GM19372 (cell line): ENCODE measurements around the gene KLC4.
"Not testable (repeated sequence)": the region's sequence is repeated elsewhere in the genome, so short reads cannot be mapped to it uniquely, and the experiment has no call there.

Experiments used
- ATAC-seq: cut with Tn5 transposase; IDR thresholded peaks from one replicate; pipeline ENCODE4 v1.9.1; 2021; ENCODE audit warnings: mild to moderate bottlenecking, low read depth, moderate library complexity; ENCODE audit not compliant: unreplicated experiment

KLC4 gene

DNA sequence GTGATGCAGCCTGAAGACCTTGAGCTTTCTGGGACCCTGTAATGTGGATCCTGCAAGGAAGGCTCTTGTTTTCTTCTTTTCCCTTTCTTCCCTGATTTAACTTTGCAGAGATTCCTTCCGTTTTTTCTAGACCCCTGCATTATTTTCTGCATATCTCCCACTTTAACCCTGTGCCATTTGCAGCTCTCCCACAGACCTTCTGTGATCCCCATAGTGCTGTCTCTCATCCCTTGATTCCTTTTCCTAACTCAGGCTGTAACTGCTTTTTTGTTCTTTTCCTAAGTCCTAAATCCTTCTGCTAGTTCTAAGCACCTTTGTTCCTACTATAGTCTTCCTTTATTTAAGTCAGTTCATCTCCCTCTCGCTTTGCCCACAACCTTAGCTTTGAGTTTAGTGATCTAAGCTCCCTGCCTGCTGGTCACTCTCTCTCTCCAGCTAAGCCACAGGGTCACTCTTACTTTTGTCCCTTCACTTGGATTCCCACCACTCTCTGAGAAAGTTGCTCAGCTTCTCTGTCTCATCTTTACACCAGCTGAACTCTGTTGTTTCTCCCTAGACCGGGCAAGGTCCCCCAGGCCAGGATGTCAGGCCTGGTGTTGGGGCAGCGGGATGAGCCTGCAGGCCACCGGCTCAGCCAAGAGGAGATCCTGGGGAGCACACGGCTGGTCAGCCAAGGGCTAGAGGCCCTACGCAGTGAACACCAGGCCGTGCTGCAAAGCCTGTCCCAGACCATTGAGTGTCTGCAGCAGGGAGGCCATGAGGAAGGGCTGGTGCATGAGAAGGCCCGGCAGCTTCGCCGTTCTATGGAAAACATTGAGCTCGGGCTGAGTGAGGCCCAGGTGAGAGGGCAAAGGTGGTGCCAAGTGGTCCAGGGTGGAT lies 1.6 kb downstream of the KLC4 start:
- no peak for ATAC-seq

DNA sequence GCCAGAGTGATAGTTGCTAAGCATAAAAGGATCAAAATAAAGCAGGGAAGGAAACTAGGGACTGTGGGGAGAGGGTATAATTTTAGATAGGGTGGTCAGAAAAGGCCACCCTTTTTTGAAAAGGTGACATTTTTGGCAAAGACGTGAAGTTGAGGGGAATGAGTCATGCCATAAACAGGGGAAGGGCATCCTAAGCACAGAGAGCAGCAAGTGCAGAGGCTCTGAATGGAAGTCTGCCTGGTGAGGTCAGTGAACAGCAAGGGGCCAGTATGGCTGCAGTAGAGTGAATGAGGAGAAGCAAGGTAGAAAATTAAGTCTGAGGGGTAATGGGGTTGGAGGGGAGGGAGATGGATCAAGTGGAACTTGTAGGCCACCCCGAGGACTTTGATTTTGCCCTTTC lies 2.4 kb downstream of the KLC4 start:
- ATAC-seq = no peak

DNA sequence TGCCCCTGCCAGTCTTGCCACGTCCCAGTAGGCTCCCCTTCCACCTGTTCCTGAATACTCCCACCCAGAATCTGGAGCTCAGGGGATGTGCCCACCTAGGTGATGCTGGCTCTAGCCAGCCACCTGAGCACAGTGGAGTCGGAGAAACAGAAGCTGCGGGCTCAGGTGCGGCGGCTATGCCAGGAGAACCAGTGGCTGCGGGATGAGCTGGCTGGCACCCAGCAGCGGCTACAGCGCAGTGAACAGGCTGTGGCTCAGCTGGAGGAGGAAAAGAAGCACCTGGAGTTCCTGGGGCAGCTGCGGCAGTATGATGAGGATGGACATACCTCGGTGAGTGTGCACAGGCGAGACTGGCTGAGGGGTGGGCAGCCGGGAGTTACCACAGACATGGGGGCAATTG lies 3.4 kb downstream of the KLC4 start:
- no peak for ATAC-seq

DNA sequence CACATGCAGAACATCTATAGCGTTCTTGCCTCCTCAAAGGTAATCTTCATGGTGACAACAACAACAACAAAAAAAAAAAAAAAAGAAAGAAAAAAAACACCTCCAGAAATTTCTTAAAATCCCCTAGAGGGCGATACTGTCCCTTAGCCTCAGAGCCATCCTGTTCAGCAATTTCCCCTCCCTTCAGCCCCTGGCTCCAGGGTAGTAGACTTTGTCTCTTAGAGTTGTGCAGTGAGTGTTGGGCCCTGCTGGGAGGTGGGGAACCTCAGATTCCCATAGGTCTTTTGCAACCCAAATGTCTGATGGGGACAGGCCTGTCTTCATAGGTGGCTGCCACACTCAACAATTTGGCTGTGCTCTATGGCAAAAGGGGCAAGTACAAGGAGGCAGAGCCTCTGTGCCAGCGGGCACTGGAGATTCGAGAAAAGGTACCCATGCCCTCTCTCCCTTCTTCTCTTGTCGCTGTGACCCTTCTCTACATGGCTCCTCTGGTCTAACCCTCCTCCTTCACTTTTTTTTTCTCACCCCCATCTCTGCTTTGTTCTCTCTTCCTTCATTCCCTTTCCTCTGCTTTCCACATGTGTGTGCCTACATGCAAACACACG lies 10.7 kb downstream of the KLC4 start:
- ATAC-seq = no peak

DNA sequence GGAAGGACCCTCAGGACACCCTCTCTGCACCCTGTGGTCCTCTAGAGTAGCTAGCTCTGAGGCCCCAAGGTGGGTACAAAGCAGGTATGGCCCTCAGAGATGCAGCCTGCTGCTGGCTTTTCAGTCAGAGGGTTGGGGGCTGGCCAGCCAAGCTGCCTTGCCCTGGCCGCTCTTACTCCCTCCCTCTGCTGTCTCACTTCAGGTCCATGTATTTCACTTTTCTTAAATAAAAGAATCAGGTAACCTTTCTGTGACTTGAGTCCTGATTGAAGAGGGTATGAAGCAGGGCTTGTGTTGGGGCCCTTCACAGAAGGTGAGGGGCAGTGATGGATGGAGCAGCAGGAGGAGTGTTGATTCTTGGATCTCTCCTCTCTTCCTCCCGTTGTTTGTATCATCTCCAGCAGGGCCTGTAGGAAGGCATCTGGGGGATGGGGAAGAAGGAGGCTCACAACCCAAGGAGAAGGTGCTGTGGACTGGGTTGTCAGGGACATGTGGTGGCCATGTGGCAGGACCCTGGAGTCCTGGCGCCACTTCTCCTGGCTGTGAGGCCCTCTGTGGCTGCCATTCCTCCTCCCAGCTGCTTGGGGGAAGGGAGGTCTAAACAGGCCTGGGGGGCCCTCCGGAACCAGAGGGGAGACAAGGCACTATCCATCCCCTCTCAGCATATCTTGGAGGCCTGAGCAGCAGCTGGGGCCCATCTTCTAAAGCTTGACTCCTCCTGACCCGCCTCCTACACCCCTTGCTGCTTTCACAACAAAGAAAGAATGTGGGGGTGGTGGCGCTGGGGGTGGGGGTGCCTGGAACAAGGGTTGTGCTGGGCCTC lies 15.6 kb downstream of the KLC4 start:
- no peak for ATAC-seq

- ATAC-seq = no peak
These were observed 16.4 kb downstream of the KLC4 start, which contains the start of gene PTK7 for GRCh38 chr6:43075670-43076463. Gene PTK7, plus strand, starts transcription at chr6:43076314. Its CDS starts 175 bp downstream, at chr6:43076489.

- no peak for ATAC-seq
These were observed 17.3 kb downstream of the KLC4 start for GRCh38 chr6:43076464-43077332.

DNA sequence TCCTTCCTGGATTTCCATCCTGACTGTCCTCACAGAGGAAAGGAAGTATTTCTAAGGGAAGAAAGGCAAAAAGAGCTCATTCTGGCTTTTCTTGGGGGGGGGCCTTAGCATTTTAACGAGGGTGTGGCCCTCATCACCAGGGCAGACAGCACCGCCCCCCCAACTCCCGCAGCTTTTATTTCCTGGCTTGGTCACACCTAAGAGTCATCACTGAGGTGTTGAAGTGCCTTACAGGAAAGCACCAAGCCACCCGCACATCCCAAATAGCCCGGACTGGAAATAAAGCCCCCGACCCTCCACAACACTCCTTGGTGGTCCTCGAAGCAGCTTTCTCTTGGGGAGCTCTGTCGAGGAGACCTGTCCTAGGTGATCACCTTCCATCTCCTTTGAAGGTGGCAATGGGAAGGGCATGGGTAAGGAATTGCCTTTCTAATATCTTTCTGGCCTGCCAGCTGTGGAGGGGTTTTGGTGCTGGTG lies 17.9 kb downstream of the KLC4 start:
- ATAC-seq = no peak

GRCh38 chr6:43077981-43078511 lies 18.6 kb downstream of the KLC4 start:
- ATAC-seq = no peak

- ATAC-seq = no peak
These were observed 19.3 kb downstream of the KLC4 start for GRCh38 chr6:43078691-43079090.

- ATAC-seq = no peak
These were observed 21.6 kb downstream of the KLC4 start for GRCh38 chr6:43081043-43081442.

DNA sequence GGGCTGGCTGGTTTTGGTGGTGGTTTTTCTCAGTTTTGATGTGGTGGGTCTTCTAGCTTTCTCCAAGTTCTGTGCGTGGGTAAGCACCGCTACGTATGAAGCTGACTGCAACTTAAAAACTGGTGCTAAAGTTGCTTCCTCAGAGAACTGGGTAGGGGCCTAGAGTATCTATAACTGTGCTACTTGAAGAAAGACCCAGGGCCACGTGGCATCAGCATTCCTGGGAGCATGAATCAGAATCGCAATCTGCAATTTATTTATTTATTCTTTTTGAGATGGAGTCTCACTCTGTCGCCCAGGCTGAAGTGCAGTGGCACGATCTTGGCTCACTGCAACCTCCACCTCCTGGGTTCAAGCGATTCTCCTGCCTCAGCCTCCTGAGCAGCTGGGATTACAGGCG lies 22.5 kb downstream of the KLC4 start:
- not testable (repeated sequence) for ATAC-seq

- no peak for ATAC-seq
These were observed 23.6 kb downstream of the KLC4 start for GRCh38 chr6:43082806-43083655.

DNA sequence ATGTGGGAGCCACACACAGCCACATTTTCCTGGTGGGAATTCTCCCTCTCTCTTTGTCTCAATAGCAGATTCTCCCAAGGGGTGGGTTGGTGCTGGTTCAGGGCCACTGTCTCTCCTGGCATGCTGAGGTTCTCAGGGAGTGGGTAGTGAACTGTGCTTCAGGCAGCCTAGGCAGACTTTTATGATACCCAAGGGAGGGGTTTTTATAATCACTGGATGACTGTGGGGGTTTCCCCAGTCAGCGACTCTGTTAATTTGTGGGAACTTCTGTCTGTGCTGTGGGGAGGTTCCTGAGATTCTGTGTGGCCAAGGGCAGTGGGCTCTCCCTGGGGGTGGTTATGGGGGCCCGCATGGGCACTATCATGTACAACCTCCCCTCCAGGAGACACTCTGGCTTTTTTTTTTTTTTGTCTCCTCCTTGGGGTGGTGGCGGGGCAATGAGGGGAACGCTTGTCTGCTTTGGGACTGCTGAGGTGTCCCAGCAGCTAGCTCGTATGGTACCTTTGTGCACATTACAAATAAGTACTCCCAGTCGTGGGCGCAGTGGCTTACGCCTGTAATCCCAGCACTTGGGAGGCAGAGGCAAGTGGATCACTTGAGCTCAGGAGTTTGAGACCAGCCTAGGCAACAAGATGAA lies 26.7 kb downstream of the KLC4 start:
- ATAC-seq = no peak

DNA sequence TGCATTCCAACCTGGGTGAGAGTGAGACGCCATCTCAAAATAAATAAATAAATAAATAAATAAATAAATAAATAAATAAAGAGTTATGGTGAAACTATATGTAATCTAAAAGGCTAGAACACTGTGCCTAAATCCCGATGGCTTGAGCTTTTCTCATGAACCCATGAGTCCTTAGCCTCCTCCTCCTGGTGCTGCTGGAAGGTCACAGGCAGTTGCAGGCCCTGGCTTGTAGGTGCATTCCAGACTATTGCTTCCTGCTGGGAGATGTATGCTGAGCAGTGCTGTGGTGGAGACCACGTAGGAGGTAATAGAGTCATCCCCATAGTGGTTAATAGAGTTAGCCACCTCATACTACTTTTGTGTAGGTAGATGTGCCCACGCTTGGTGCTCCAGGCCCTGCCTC lies 29.2 kb downstream of the KLC4 start:
- no peak for ATAC-seq

- no peak for ATAC-seq
These were observed 30.0 kb downstream of the KLC4 start for GRCh38 chr6:43089467-43089866.

DNA sequence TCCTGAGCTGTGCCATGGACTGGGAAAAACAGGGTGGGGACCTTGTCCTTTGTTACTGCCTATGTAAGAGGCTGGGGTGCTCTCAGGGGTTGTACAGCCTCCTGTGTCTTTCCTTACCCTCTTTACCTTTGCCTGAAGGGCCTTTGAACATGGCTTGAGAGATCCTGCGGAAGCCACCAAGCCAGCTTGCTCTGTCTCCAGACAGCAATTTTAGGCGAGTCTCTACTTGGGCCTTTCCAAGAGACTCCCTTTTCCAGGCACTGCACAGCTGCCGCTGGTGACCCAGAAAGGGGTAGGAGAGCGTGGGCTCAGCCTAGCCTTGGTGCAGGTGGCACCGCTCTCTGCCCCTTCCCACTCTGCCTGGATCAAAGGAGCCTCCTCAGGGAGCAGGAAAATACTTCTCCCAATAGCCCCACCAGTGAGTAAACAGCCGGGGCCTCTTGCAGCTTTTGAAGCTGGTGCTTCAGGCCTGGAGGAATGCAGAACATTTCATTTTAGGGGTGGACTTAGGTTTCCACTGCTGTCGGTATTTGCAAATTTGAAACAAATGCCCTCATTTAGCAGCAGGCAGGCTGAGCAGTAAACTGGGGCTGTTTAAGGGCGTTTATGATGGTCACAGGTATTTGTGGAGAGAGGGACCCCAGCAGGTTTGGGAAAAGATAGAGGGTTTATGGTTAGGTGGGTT lies 30.6 kb downstream of the KLC4 start:
- ATAC-seq = no peak
